ENCODE data around the gene IZUMO2. TPM values are rescaled to one million over a fixed set of nuclear protein-coding genes. Genes with fewer than 3 reads are reported as not detected.

Gene IZUMO2
- total and polyA plus RNA-seq, 12 donors, result not detected

DNA sequence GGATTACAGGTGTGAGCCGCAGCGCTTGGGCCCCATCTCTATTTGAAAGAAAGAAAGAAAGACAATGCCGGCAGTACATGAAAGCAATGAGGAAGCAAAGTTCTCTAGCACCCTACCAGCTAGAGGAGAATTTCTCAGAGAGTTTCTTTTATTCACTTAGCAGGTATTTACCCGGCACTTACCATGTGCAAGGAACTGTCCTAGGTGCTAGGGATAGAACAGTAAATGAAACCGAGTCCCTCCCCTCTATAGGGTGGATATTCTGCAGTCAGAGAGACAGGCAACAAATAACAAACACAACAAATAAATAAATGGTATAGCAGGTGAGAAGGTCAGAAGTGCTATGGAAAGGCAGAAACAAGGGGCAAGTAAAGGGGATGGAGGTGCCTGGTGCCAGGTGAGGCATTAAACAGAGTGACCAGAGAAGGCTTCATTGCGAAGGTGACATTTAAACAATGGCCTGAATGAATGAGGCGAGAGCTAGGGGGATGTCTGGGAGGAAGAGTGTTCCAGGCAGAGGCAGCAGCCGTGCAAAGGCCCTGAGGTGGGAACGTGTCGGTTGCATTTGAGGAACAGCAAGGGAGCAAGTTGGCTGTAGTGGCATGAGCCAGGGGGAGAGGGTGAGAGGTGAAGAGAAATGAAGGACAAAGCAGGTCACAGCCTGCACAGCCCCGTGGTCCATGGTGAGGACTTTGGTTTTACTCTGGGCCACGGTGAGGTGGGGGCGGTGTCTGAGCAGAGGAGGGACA is 29.6 kb upstream of the IZUMO2 start:
- Histone ChIP-seq H3K36me3 (no peaks in the 10 kb centered on the region), H3K27ac (no peak overlapping the region), H3K4me1 (peaks cover 0 to 7% (median 0%) of the 10 kb centered on the region in 9 donors), H3K9me3 (no peaks in the 10 kb centered on the region), H3K4me3 (no peak overlapping the region), H3K27me3 (peaks cover 0 to 12% (median 0%) of the 10 kb centered on the region in 7 donors)
- WGBS, 2 donors, result 68 to 74% methylated on average over 13 of the region's 13 CpGs
- intact Hi-C loops (cut with DNase I), result no loop called here
- TF ChIP-seq CTCF (IDR thresholded peaks at IDR 0.05), result no peak
- no peak for DNase-seq
- ATAC-seq, result no peak

DNA sequence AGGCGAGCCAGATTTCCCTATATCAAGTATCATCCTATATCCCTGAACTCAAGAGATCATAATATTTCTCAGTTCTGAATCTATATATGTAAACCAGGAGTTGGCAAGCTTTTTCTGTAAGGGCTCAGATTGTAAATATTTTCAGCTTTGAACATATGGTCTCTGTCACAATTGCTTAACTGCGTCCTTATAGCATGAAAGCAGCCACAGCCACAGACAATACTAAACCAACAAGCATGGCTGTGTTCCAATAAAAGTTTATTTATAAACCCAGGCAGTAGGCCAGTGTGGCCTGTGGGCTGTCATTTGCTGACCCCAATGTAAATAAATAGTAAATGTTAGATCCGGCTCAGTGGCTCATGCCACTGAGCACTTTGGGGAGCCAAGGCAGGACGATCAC is 28.1 kb upstream of the IZUMO2 start:
- peak in 5 of 8 donors; percentile 59 to 74 (median 67) for ATAC-seq
- H3K4me3 ChIP-seq, result no peak overlapping the region
- H3K9me3 ChIP-seq, result no peaks in the 10 kb centered on the region
- TF ChIP-seq CTCF (IDR thresholded peaks at IDR 0.05), result no peak
- WGBS, 2 donors, result 28 to 29% methylated on average over 4 of the region's 4 CpGs
- intact Hi-C loops (cut with DNase I), result no loop called here
- H3K4me1 ChIP-seq, result peaks cover 0 to 7% (median 0%) of the 10 kb centered on the region in 9 donors
- H3K36me3 ChIP-seq, result no peaks in the 10 kb centered on the region
- H3K27ac ChIP-seq, result peak overlapping the region in 6 of 10 donors; percentile 22 to 55 (median 39)
- no peak for DNase-seq
- peaks cover 0 to 12% (median 0%) of the 10 kb centered on the region in 7 donors for H3K27me3 ChIP-seq

GRCh38 chr19:50190439-50190891 is 27.4 kb upstream of the IZUMO2 start:
- Histone ChIP-seq H3K4me3 (no peak overlapping the region), H3K27me3 (peaks cover 0 to 6% (median 0%) of the 10 kb centered on the region in 7 donors), H3K4me1 (peaks cover 0 to 7% (median 0%) of the 10 kb centered on the region in 9 donors), H3K36me3 (no peaks in the 10 kb centered on the region), H3K27ac (no peak overlapping the region), H3K9me3 (no peaks in the 10 kb centered on the region)
- intact Hi-C loops (cut with DNase I), result no loop called here
- ATAC-seq (no peak), DNase-seq (no peak)
- no peak for TF ChIP-seq CTCF (IDR thresholded peaks at IDR 0.05)
- 74 to 79% methylated on average over 8 of the region's 8 CpGs for WGBS, 2 donors

GRCh38 chr19:50189331-50189730 is 26.2 kb upstream of the IZUMO2 start:
- Histone ChIP-seq H3K36me3 (no peaks in the 10 kb centered on the region), H3K4me1 (peaks cover 0 to 7% (median 0%) of the 10 kb centered on the region in 9 donors), H3K4me3 (no peak overlapping the region), H3K27ac (no peak overlapping the region), H3K27me3 (no peaks in the 10 kb centered on the region), H3K9me3 (no peaks in the 10 kb centered on the region)
- DNase-seq (no peak), ATAC-seq (no peak)
- no peak for TF ChIP-seq CTCF (IDR thresholded peaks at IDR 0.05)
- 71 to 77% methylated on average over 8 of the region's 8 CpGs for WGBS, 2 donors
- intact Hi-C loops (cut with DNase I), result no loop called here

All from heart right ventricle (tissue), 16 donors.